Upper lobe of right lung (tissue), 1 donor: ENCODE measurements around the gene NIPAL4. TPM values are rescaled to one million over a fixed set of nuclear protein-coding genes. Genes with fewer than 3 reads are reported as not detected.

Experiments
- ATAC-seq: fragments of 200-7000 bp; cut with Tn5 transposase; one replicate; pipeline ENCODE4 v1.9.1; 2020; ENCODE audit warnings: mild to moderate bottlenecking, moderate library complexity
- DNase-seq: peaks from one replicate; pipeline ENCODE4 v3.0.0-alpha.2; 2020
- H3K27ac ChIP-seq: fragments of 200-600 bp; one replicate; pipeline ENCODE4 v1.8.0; 2022
- H3K27me3 ChIP-seq: fragments of 200-600 bp; one replicate; pipeline ENCODE4 v1.8.0; 2022; ENCODE audit warnings: mild to moderate bottlenecking
- H3K36me3 ChIP-seq: fragments of 200-600 bp; one replicate; pipeline ENCODE4 v1.8.0; 2022
- H3K4me1 ChIP-seq: fragments of 200-600 bp; one replicate; pipeline ENCODE4 v1.8.0; 2022
- H3K4me3 ChIP-seq: fragments of 200-600 bp; one replicate; pipeline ENCODE4 v1.8.0; 2022; ENCODE audit warnings: mild to moderate bottlenecking
- H3K9me3 ChIP-seq: fragments of 200-600 bp; one replicate; pipeline ENCODE4 v1.8.0; 2022
- intact Hi-C: fragments of 100-400 bp; cut with DNase I; formaldehyde crosslinking; loops from one replicate; pipeline ENCODE4 v1.11.0; 2022
- total RNA-seq: library from RNA; stranded (reverse); fragmentation: NEBNext Ultra II Directional; extraction: Animal tissue kit (Norgen Biotek cat#: 25700); gene quantifications from one replicate; pipeline ENCODE4 v1.2.1, GENCODE V29; 2021
- TF ChIP-seq, protein P1 (sequence below): fragments of 200-600 bp; IDR thresholded peaks from one replicate; pipeline ENCODE4 v1.8.0; 2022; ENCODE audit warnings: antibody characterized with exemption
- donor health status: DM: no; HTN: yes; CAD: no; lungs with severe emphysema.

NIPAL4 gene
- total RNA-seq, 1 donor from 2014 or later, result not detected

- intact Hi-C loops, result no loop called here
- H3K27me3 ChIP-seq, result no peaks in the 10 kb centered on the region
- H3K36me3 ChIP-seq, result peaks cover 44% of the 10 kb centered on the region
- TF ChIP-seq, protein P1, sequence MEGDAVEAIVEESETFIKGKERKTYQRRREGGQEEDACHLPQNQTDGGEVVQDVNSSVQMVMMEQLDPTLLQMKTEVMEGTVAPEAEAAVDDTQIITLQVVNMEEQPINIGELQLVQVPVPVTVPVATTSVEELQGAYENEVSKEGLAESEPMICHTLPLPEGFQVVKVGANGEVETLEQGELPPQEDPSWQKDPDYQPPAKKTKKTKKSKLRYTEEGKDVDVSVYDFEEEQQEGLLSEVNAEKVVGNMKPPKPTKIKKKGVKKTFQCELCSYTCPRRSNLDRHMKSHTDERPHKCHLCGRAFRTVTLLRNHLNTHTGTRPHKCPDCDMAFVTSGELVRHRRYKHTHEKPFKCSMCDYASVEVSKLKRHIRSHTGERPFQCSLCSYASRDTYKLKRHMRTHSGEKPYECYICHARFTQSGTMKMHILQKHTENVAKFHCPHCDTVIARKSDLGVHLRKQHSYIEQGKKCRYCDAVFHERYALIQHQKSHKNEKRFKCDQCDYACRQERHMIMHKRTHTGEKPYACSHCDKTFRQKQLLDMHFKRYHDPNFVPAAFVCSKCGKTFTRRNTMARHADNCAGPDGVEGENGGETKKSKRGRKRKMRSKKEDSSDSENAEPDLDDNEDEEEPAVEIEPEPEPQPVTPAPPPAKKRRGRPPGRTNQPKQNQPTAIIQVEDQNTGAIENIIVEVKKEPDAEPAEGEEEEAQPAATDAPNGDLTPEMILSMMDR, result no peak
- H3K4me3 ChIP-seq, result no peak overlapping the region
- no peaks in the 10 kb centered on the region for H3K9me3 ChIP-seq
- DNase-seq (peak; percentile 65), ATAC-seq (peak; percentile 74)
- no peak overlapping the region for H3K27ac ChIP-seq
- H3K4me1 ChIP-seq, result peaks cover 2% of the 10 kb centered on the region
Observed at GRCh38 chr5:157484768-157485167, 24.8 kb downstream of the NIPAL4 start.

DNA sequence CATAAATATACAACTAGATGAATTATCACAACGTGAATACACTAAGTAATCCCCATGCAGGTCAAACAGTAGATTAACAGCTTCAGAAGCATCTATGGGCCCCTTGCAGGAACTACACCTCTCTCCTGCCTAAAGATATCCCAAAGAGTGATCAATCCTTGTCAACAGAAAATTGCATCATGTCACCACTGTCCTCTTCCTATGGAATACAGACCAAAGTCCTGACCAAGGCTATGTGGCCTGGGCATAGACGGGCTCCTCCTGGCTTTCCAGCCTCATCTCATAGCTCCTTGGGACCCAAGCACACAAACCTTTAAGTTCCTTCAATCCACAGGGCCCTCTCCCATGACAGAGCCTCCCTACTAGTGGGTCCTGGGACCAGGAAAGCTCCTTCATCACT, 25.3 kb downstream of the NIPAL4 start:
- TF ChIP-seq, protein P1, result no peak
- intact Hi-C loops, result no loop called here
- Histone ChIP-seq H3K27me3 (no peaks in the 10 kb centered on the region), H3K36me3 (peaks cover 39% of the 10 kb centered on the region), H3K4me3 (no peak overlapping the region), H3K4me1 (no peaks in the 10 kb centered on the region), H3K9me3 (no peaks in the 10 kb centered on the region), H3K27ac (peak overlapping the region; percentile 19)
- no peak for ATAC-seq
- DNase-seq, result no peak

GRCh38 chr5:157485811-157486210, 25.8 kb downstream of the NIPAL4 start:
- Histone ChIP-seq H3K9me3 (no peaks in the 10 kb centered on the region), H3K27ac (peak overlapping the region; percentile 19), H3K4me3 (no peak overlapping the region), H3K36me3 (peaks cover 38% of the 10 kb centered on the region), H3K4me1 (no peaks in the 10 kb centered on the region), H3K27me3 (no peaks in the 10 kb centered on the region)
- DNase-seq (no peak), ATAC-seq (no peak)
- TF ChIP-seq, protein P1, result no peak
- intact Hi-C loops, result no loop called here

- intact Hi-C loops, result no loop called here
- ATAC-seq (peak; percentile 11), DNase-seq (no peak)
- Histone ChIP-seq H3K27ac (no peak overlapping the region), H3K9me3 (no peaks in the 10 kb centered on the region), H3K27me3 (no peaks in the 10 kb centered on the region), H3K36me3 (peaks cover 34% of the 10 kb centered on the region), H3K4me3 (no peak overlapping the region), H3K4me1 (no peaks in the 10 kb centered on the region)
- TF ChIP-seq, protein P1, result no peak
Observed at GRCh38 chr5:157486221-157486681, 26.2 kb downstream of the NIPAL4 start.

DNA sequence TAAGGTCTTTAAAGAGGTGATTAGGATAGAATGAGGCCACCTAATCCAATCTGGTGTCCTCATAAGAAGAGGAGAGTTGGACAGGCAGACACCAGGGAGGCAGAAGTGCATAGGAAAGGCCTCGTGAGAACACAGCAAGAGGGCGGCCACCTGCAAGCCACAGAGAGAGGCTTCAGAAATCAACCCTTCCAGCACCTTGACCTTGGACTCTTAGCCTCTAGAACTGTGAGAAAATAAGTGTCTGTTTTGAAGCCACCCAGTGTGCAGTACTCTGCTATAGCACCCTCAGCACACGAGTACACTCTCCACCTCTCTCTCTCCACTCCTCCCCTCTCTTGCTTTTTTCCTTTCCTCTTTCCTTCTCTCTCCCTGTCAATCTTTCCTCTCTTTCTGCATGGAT, 26.8 kb downstream of the NIPAL4 start:
- intact Hi-C loops, result no loop called here
- peaks cover 35% of the 10 kb centered on the region for H3K36me3 ChIP-seq
- no peaks in the 10 kb centered on the region for H3K4me1 ChIP-seq
- H3K4me3 ChIP-seq, result no peak overlapping the region
- H3K27me3 ChIP-seq, result no peaks in the 10 kb centered on the region
- ATAC-seq (no peak), DNase-seq (no peak)
- no peaks in the 10 kb centered on the region for H3K9me3 ChIP-seq
- TF ChIP-seq, protein P1, result no peak
- H3K27ac ChIP-seq, result no peak overlapping the region

DNA sequence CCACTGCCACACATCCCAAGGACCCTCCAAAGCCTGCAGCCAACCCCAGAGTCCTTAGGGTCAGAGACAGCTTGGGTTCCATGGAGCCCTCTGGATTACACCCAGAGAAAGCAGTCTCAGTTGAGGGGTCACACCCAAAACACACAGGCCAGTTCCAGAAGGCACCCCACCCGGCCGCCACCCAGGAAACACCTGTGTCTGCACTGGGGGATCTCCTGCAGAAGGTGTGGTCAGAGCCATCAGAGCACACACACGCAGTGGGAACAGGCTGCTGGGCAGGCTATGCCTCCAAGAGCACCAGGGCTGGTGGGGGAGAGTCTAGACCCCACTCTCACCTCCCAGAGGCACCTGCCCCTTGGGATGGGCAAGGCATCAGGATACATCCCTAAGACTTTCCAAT, 27.3 kb downstream of the NIPAL4 start:
- Histone ChIP-seq H3K4me3 (no peak overlapping the region), H3K4me1 (no peaks in the 10 kb centered on the region), H3K9me3 (no peaks in the 10 kb centered on the region), H3K27me3 (no peaks in the 10 kb centered on the region), H3K27ac (no peak overlapping the region), H3K36me3 (peaks cover 40% of the 10 kb centered on the region)
- DNase-seq, result no peak
- intact Hi-C loops, result no loop called here
- TF ChIP-seq, protein P1, result no peak
- ATAC-seq, result no peak
